HG03139 (cell line): ENCODE results near the gene MRPL48.
"Not testable (repeated sequence)": the region's sequence is repeated elsewhere in the genome, so short reads cannot be mapped to it uniquely, and the experiment has no call there.

Source experiments
- ATAC-seq: cut with Tn5 transposase; IDR thresholded peaks from one replicate; pipeline ENCODE4 v1.9.1; 2021; ENCODE audit not compliant: unreplicated experiment

MRPL48 gene

GRCh38 chr11:73838443-73839122 lies 50.9 kb downstream of the MRPL48 start:
- ATAC-seq, result no peak

GRCh38 chr11:73839123-73839457 lies 51.4 kb downstream of the MRPL48 start:
- ATAC-seq, result no peak

GRCh38 chr11:73851046-73851764 lies 63.5 kb downstream of the MRPL48 start:
- no peak for ATAC-seq

GRCh38 chr11:73852049-73852448 lies 64.4 kb downstream of the MRPL48 start:
- ATAC-seq, result no peak

GRCh38 chr11:73854680-73855079 lies 67.0 kb downstream of the MRPL48 start:
- ATAC-seq, result no peak

- no peak for ATAC-seq
These were observed 68.4 kb downstream of the MRPL48 start for GRCh38 chr11:73856031-73856567.

- ATAC-seq, result no peak
These were observed 72.0 kb downstream of the MRPL48 start for GRCh38 chr11:73859671-73860070.

GRCh38 chr11:73860202-73860601 lies 72.5 kb downstream of the MRPL48 start:
- no peak for ATAC-seq

GRCh38 chr11:73862986-73863385 lies 75.3 kb downstream of the MRPL48 start:
- ATAC-seq, result no peak

- no peak for ATAC-seq
These were observed 78.5 kb downstream of the MRPL48 start for GRCh38 chr11:73866095-73866579.

- ATAC-seq, result no peak
These were observed 78.9 kb downstream of the MRPL48 start for GRCh38 chr11:73866586-73866996.

- ATAC-seq, result no peak
These were observed 81.8 kb downstream of the MRPL48 start for GRCh38 chr11:73869332-73869949.

GRCh38 chr11:73870261-73870660 lies 82.6 kb downstream of the MRPL48 start:
- no peak for ATAC-seq

- ATAC-seq, result no peak
These were observed 85.2 kb downstream of the MRPL48 start for GRCh38 chr11:73872749-73873357.

GRCh38 chr11:73875380-73875779 lies 87.7 kb downstream of the MRPL48 start:
- no peak for ATAC-seq

- no peak for ATAC-seq
These were observed 88.2 kb downstream of the MRPL48 start for GRCh38 chr11:73875840-73876239.

GRCh38 chr11:73876424-73877310 lies 89.0 kb downstream of the MRPL48 start, which contains the start of the genes COA4 and PAAF1:
TSS of gene COA4 (minus strand) at chr11:73876846. CDS start at chr11:73873378, 3,468 bp downstream.
TSS of gene PAAF1 (plus strand) at chr11:73876999. CDS start at chr11:73877022, 23 bp downstream.
- peak; percentile 97 for ATAC-seq

GRCh38 chr11:73878771-73879170 lies 91.1 kb downstream of the MRPL48 start:
- no peak for ATAC-seq

GRCh38 chr11:73880449-73880848 lies 92.8 kb downstream of the MRPL48 start:
- ATAC-seq, result not testable (repeated sequence)

- ATAC-seq, result no peak
These were observed 96.2 kb downstream of the MRPL48 start for GRCh38 chr11:73883856-73884255.
